Lower lobe of right lung (tissue), 2 donors: Measurements from ENCODE around the gene COL8A1. TPM values are rescaled to one million over a fixed set of nuclear protein-coding genes. Genes with fewer than 3 reads are reported as not detected.

Source experiments
- ATAC-seq, 2 donors: fragments of 200-7000 bp; cut with Tn5 transposase; one replicate each; pipeline ENCODE4 v1.9.1; 2020 to 2022; ENCODE audit warnings: mild to moderate bottlenecking in 2 of 2, moderate library complexity in 2 of 2
- DNase-seq: peaks from one replicate; pipeline ENCODE4 v3.0.0-alpha.2; 2020
- H3K27ac ChIP-seq: fragments of 200-600 bp; one replicate; pipeline ENCODE4 v1.8.0; 2022
- H3K27me3 ChIP-seq: fragments of 200-600 bp; one replicate; pipeline ENCODE4 v1.8.0; 2022; ENCODE audit warnings: low read depth
- H3K36me3 ChIP-seq: fragments of 200-600 bp; one replicate; pipeline ENCODE4 v1.8.0; 2022; ENCODE audit warnings: mild to moderate bottlenecking
- H3K4me1 ChIP-seq: fragments of 200-600 bp; one replicate; pipeline ENCODE4 v1.8.0; 2022
- H3K4me3 ChIP-seq: fragments of 200-600 bp; one replicate; pipeline ENCODE4 v1.8.0; 2022; ENCODE audit warnings: mild to moderate bottlenecking
- H3K9me3 ChIP-seq: fragments of 200-600 bp; one replicate; pipeline ENCODE4 v1.8.0; 2022
- intact Hi-C: fragments of 100-400 bp; cut with DNase I; formaldehyde crosslinking; loops from one replicate; pipeline ENCODE4 v1.11.0; 2022
- total RNA-seq: library from RNA; stranded (reverse); fragmentation: NEBNext Ultra II Directional; extraction: Animal tissue kit (Norgen Biotek cat#: 25700); gene quantifications from one replicate; pipeline ENCODE4 v1.2.1, GENCODE V29; 2021
- TF ChIP-seq, protein P1 (sequence below): fragments of 200-600 bp; IDR thresholded peaks from one replicate; pipeline ENCODE4 v1.8.0; 2022; ENCODE audit warnings: antibody characterized with exemption, mild to moderate bottlenecking
- donor health status: DM: no; HTN: yes; CAD: no; lungs with severe emphysema.

The COL8A1 gene
- total RNA-seq, 1 donor from 2014 or later = 56.1 TPM

DNA sequence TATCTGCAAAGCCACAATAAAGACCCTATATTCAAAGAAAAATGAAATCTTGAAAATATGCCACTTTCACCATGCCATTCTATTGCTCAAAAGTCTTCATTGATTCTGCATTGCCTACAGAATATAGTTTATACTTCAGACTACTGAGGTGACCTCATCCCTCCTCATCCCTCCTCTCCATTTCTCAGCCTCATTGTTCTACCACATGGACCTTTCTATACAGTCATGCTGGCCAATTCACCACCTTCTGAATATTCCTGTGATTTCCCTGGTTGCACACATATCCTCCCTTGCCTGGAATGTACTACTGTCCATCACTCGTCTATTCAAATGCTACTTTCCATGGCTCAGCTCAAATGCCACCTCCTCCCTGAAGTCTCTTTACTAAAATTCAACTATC lies 3.5 kb upstream of the COL8A1 start:
- ATAC-seq = no peak
- no peak for DNase-seq
- TF ChIP-seq, protein P1, sequence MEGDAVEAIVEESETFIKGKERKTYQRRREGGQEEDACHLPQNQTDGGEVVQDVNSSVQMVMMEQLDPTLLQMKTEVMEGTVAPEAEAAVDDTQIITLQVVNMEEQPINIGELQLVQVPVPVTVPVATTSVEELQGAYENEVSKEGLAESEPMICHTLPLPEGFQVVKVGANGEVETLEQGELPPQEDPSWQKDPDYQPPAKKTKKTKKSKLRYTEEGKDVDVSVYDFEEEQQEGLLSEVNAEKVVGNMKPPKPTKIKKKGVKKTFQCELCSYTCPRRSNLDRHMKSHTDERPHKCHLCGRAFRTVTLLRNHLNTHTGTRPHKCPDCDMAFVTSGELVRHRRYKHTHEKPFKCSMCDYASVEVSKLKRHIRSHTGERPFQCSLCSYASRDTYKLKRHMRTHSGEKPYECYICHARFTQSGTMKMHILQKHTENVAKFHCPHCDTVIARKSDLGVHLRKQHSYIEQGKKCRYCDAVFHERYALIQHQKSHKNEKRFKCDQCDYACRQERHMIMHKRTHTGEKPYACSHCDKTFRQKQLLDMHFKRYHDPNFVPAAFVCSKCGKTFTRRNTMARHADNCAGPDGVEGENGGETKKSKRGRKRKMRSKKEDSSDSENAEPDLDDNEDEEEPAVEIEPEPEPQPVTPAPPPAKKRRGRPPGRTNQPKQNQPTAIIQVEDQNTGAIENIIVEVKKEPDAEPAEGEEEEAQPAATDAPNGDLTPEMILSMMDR = no peak
- peaks cover 7% of the 10 kb centered on the region for H3K27me3 ChIP-seq
- no peak overlapping the region for H3K4me3 ChIP-seq
- no peaks in the 10 kb centered on the region for H3K9me3 ChIP-seq
- intact Hi-C loops = no loop called here
- H3K36me3 ChIP-seq = no peaks in the 10 kb centered on the region
- H3K27ac ChIP-seq = no peak overlapping the region
- peaks cover 10% of the 10 kb centered on the region for H3K4me1 ChIP-seq

DNA sequence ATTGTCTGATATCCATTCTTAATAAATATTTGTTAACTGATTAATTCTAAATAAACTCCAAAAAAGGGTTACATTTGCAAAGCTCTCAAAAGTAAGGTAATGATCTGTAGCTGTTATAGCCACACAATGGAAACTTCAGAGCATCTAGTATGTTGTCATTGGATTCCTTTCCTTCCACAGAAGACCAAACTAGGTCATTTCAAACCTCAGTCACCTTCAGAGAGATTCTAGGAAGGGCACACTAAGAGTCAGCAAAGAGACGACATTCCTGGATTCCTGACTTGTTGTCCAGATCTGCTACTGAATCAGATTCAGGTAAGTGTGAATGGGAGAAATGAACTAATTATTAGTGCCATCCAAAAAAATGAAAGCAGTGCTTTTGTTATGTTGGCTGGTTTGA lies 3.0 kb upstream of the COL8A1 start:
- H3K4me1 ChIP-seq = peaks cover 10% of the 10 kb centered on the region
- H3K9me3 ChIP-seq = no peaks in the 10 kb centered on the region
- TF ChIP-seq, protein P1 = no peak
- H3K27ac ChIP-seq = no peak overlapping the region
- H3K36me3 ChIP-seq = no peaks in the 10 kb centered on the region
- no peak overlapping the region for H3K4me3 ChIP-seq
- ATAC-seq (no peak), DNase-seq (no peak)
- peaks cover 7% of the 10 kb centered on the region for H3K27me3 ChIP-seq
- intact Hi-C loops = no loop called here

DNA sequence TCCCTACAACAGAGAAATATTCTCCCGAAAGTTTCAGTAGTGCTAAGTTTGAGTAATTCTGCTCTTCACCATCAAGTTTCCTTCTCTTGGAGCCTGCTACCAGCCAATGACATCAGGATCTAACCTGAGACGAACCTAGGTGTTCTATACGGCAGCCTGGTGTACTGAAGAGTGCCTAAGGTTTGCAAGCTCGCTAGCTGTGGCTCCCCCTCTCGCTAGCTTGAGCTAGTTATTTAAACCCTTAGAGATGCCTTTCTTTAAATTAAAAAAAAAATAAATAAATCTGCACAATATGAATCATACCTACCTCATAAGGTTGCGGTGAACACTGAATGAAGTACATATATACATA lies 1.4 kb upstream of the COL8A1 start:
- Histone ChIP-seq H3K27me3 (peaks cover 7% of the 10 kb centered on the region), H3K4me3 (peak overlapping the region; percentile 62), H3K36me3 (no peaks in the 10 kb centered on the region), H3K4me1 (peaks cover 19% of the 10 kb centered on the region), H3K27ac (peak overlapping the region; percentile 81), H3K9me3 (no peaks in the 10 kb centered on the region)
- DNase-seq (no peak), ATAC-seq (peak in 1 of 2 donors; percentile 40)
- TF ChIP-seq, protein P1 = no peak
- intact Hi-C loops = no loop called here

DNA sequence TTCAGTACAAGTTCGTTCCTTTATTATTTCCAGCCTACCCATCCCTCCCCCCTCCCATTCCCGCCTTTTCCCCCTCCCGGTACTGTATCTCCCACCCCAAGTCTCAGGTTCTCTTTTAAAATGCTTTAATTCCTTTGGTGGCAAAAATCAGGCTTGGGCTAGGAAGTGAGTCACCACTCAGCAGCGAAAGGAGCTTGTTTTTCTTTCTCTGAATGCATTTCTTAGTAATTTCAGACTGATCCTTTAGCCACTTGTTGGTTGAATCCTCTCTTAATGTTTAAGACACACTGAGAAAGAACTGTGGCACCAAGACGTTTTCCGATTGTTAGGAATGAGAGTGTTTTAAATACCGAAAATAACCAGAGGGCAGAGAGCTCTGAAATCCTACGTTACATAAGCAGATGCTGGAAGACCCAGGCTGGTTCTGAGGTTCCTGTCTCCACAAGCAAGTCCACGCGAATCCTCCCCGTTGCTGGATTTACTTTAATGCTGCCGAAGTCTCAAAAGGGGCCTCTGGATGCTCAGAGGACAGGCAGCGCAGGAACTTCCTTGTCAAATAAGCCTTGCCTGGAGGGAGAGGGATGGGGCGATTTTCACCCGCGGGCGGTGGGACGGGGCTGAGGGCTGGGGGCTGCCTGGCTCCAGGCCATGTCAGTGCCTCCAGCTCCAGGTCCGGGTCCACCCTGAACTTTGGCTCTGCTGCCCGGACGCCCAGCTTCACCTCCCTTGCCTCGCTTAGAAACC lies 854 bp upstream of the COL8A1 start:
- peak overlapping the region; percentile 81 for H3K27ac ChIP-seq
- peaks cover 7% of the 10 kb centered on the region for H3K27me3 ChIP-seq
- no peaks in the 10 kb centered on the region for H3K9me3 ChIP-seq
- no peaks in the 10 kb centered on the region for H3K36me3 ChIP-seq
- TF ChIP-seq, protein P1 = no peak
- DNase-seq = no peak
- peak overlapping the region; percentile 62 for H3K4me3 ChIP-seq
- ATAC-seq = peak; percentile 33 to 47
- intact Hi-C loops = no loop called here
- H3K4me1 ChIP-seq = peaks cover 23% of the 10 kb centered on the region

DNA sequence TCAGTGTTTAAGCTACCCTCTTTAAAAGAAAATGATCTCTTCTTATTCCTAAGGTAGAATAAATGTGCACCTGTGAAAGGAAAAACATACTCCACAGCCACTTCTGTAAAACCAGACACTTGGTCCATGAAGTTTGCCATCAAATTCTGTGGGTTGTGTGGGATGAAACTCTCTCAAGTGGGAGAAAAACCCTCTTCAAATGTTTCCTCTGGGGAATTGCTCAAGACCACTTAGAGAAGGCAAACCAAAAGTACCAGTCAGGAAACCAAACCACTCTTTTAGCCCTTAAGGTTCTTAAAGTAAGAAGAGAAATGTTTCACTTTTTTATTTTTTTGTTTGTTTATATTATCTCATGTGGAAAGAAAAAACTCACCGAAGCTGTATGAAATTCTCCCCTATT lies 1.2 kb downstream of the COL8A1 start:
- H3K27ac ChIP-seq = peak overlapping the region; percentile 81
- peak overlapping the region; percentile 62 for H3K4me3 ChIP-seq
- H3K27me3 ChIP-seq = peaks cover 7% of the 10 kb centered on the region
- no peaks in the 10 kb centered on the region for H3K36me3 ChIP-seq
- H3K9me3 ChIP-seq = no peaks in the 10 kb centered on the region
- DNase-seq (no peak), ATAC-seq (peak; percentile 29 to 63)
- intact Hi-C loops = no loop called here
- TF ChIP-seq, protein P1 = no peak
- peaks cover 23% of the 10 kb centered on the region for H3K4me1 ChIP-seq
